ENCODE data around the gene FAM168B. TPM values are rescaled to one million over a fixed set of nuclear protein-coding genes. Genes with fewer than 3 reads are reported as not detected.
A peak's percentile ranks its signal among the peaks of the same experiment; 100 is the strongest.

The FAM168B gene
- total and polyA plus RNA-seq, 2 of the 13 experiments (the other 11 are each of a cell fraction or from before 2014, with no cell fraction given) = 64.5 to 113 TPM

DNA sequence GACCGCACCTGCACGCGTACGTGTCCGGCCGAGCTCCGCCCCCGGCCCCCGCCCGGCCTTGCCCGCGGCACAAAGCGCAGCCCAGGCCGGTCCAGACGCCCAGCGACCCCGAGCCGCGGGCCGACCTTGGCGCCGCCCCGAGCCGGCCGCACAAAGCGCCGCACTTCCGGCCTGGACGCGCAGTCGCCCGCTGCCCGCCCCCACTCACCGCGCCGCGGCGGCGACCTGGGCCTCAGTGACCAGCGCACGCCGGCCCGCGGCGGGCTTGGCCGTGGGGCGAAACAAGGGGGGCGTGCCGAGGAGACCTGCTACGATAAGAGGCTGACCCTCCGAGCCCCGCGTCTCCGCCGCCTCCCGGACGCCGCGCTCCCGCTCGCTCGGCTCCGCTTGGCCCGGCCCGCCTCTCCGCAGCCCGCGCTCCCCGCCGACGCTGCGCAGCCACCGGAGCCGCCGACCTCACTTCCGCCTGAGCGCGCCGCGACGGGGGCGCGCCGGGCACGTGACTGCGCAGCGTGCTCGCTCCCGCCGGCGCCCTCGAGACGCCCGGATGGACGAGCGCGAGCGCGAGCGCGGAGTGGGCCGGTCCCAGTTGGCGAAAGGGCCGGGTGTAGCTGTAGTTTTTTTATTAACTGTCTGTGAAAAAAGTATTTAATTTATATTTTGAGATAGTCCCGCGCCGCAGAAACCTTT is at the start of gene FAM168B (continued):
- TF ChIP-seq, protein P1, sequence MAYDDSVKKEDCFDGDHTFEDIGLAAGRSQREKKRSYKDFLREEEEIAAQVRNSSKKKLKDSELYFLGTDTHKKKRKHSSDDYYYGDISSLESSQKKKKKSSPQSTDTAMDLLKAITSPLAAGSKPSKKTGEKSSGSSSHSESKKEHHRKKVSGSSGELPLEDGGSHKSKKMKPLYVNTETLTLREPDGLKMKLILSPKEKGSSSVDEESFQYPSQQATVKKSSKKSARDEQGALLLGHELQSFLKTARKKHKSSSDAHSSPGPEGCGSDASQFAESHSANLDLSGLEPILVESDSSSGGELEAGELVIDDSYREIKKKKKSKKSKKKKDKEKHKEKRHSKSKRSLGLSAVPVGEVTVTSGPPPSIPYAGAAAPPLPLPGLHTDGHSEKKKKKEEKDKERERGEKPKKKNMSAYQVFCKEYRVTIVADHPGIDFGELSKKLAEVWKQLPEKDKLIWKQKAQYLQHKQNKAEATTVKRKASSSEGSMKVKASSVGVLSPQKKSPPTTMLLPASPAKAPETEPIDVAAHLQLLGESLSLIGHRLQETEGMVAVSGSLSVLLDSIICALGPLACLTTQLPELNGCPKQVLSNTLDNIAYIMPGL (CRISPR knock-in tag; IDR thresholded peaks at IDR 0.05; ENCODE audit: borderline replicate concordance in 1 of 2, low read depth in 1 of 2) = peak in 1 of 2 experiments; percentile 22; a peak in 2 of 4 replicates
- TF ChIP-seq NFKB2 (CRISPR knock-in tag; IDR thresholded peaks at IDR 0.05; ENCODE audit: borderline replicate concordance) = 0 out of 2 replicates have a peak, but pooled peaks have one; percentile 9
- peak; percentile 90 for TF ChIP-seq ZNF709 (CRISPR knock-in tag; IDR thresholded peaks at IDR 0.05)
- peak; percentile 94 for TF ChIP-seq BRF2 (CRISPR knock-in tag; IDR thresholded peaks at IDR 0.05)
- TF ChIP-seq KDM2A (CRISPR knock-in tag; IDR thresholded peaks at IDR 0.05; ENCODE audit: borderline replicate concordance, low read depth) = peak; percentile 25; the same call in 1 of the 2 replicates
- TF ChIP-seq ZNF138 (CRISPR knock-in tag; IDR thresholded peaks at IDR 0.05; ENCODE audit: low read depth) = peak; percentile 91
- TF ChIP-seq TBL1XR1 (IDR thresholded peaks at IDR 0.05; ENCODE audit: borderline replicate concordance, low read length, partially characterized antibody) = peak; percentile 66
- TF ChIP-seq GZF1 (CRISPR knock-in tag; IDR thresholded peaks at IDR 0.05) = no peak
- peak; percentile 90; the same call in 1 of the 2 replicates for TF ChIP-seq ZNF776 (CRISPR knock-in tag; IDR thresholded peaks at IDR 0.05)
- peak; percentile 85 for TF ChIP-seq ASH2L (IDR thresholded peaks at IDR 0.05; ENCODE audit: insufficient read length, low read depth, low read length)
- TF ChIP-seq SRF (IDR thresholded peaks at IDR 0.05; ENCODE audit: low read depth, low read length) = no peak
- TF ChIP-seq FOXC1 (CRISPR knock-in tag; IDR thresholded peaks at IDR 0.05; ENCODE audit: borderline replicate concordance) = 0 out of 2 replicates have a peak, but pooled peaks have one; percentile 74
- no peak for TF ChIP-seq KAT8 (CRISPR knock-in tag; IDR thresholded peaks at IDR 0.05)
- no peak for TF ChIP-seq ELF1 (CRISPR knock-in tag; IDR thresholded peaks at IDR 0.05)
- TF ChIP-seq FOXP4 (CRISPR knock-in tag; IDR thresholded peaks at IDR 0.05) = peak; percentile 35
- no peak; the same call in 1 of the 2 replicates for TF ChIP-seq ZNF101 (CRISPR knock-in tag; IDR thresholded peaks at IDR 0.05; ENCODE audit: borderline replicate concordance, low read depth)
- no peak for TF ChIP-seq FOXO4 (CRISPR knock-in tag; conservative IDR thresholded peaks at IDR 0.05)
- TF ChIP-seq NCOR1 (IDR thresholded peaks at IDR 0.05; ENCODE audit: borderline replicate concordance, low read length) = peak; percentile 63; the same call in 1 of the 2 replicates
- TF ChIP-seq ZBTB2 (CRISPR knock-in tag; IDR thresholded peaks at IDR 0.05; ENCODE audit: low read depth) = peak; percentile 99
- TF ChIP-seq ZNF235 (CRISPR knock-in tag; IDR thresholded peaks at IDR 0.05; ENCODE audit: borderline replicate concordance) = peak; percentile 62; the same call in 1 of the 2 replicates

Data from HepG2 (cell line).